Brain microvascular endothelial cell (primary cell): ENCODE results near the gene PRKN.

Experiments used
- DNase-seq: peaks from one replicate; pipeline ENCODE4 v3.0.0-alpha.2; 2020
- H3K27ac ChIP-seq: fragments of 250-450 bp; sonication (Bioruptor Pico); 2 replicates; pipeline ENCODE4 v1.5.1; 2020; ENCODE audit warnings: mild to moderate bottlenecking, moderate library complexity
- H3K27me3 ChIP-seq: fragments of 250-450 bp; sonication (Bioruptor Pico); replicated peaks from 2 replicates; pipeline ENCODE4 v1.5.1; 2020; ENCODE audit warnings: mild to moderate bottlenecking
- H3K36me3 ChIP-seq: fragments of 250-450 bp; sonication (Bioruptor Pico); replicated peaks from 2 replicates; pipeline ENCODE4 v1.5.1; 2020; ENCODE audit warnings: mild to moderate bottlenecking
- H3K4me3 ChIP-seq: 2 replicates; pipeline ENCODE4 v1.5.1; 2011; ENCODE audit warnings: low read depth, mild to moderate bottlenecking, control low read depth, low read length, moderate library complexity
- in situ Hi-C: cut with HindIII; loops from 2 replicates; pipeline ENCODE4 v1.10.0; 2017; ENCODE audit warnings: low sequenced_read_pairs, low pct_ligation_motif_present
- TF ChIP-seq, protein P1 (sequence below): IDR thresholded peaks from 2 replicates; pipeline ENCODE4 v1.5.1; 2011; ENCODE audit warnings: low read depth, mild to moderate bottlenecking, moderate library complexity, low read length, control low read depth, inconsistent platforms; ENCODE audit errors: missing control alignments

Gene PRKN

GRCh38 chr6:162459985-162460384, 267.6 kb downstream of the PRKN start:
- in situ Hi-C loops, result no loop called here
- no peaks in the 10 kb centered on the region for H3K36me3 ChIP-seq
- TF ChIP-seq, protein P1, sequence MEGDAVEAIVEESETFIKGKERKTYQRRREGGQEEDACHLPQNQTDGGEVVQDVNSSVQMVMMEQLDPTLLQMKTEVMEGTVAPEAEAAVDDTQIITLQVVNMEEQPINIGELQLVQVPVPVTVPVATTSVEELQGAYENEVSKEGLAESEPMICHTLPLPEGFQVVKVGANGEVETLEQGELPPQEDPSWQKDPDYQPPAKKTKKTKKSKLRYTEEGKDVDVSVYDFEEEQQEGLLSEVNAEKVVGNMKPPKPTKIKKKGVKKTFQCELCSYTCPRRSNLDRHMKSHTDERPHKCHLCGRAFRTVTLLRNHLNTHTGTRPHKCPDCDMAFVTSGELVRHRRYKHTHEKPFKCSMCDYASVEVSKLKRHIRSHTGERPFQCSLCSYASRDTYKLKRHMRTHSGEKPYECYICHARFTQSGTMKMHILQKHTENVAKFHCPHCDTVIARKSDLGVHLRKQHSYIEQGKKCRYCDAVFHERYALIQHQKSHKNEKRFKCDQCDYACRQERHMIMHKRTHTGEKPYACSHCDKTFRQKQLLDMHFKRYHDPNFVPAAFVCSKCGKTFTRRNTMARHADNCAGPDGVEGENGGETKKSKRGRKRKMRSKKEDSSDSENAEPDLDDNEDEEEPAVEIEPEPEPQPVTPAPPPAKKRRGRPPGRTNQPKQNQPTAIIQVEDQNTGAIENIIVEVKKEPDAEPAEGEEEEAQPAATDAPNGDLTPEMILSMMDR, result no peak

GRCh38 chr6:162450358-162450757, 277.2 kb downstream of the PRKN start:
- in situ Hi-C loops, result no loop called here
- no peak for DNase-seq
- Histone ChIP-seq H3K4me3 (no peak overlapping the region), H3K36me3 (no peaks in the 10 kb centered on the region), H3K27me3 (no peaks in the 10 kb centered on the region), H3K27ac (no peak overlapping the region)
- TF ChIP-seq, protein P1, result no peak

More at GRCh38 chr6:162459985-162460384, 267.6 kb downstream of the PRKN start:
- no peak overlapping the region for H3K4me3 ChIP-seq
- no peaks in the 10 kb centered on the region for H3K27me3 ChIP-seq
- H3K27ac ChIP-seq, result no peak overlapping the region
- no peak for DNase-seq

GRCh38 chr6:162448294-162448693, 279.3 kb downstream of the PRKN start:
- DNase-seq, result no peak
- Histone ChIP-seq H3K27me3 (no peaks in the 10 kb centered on the region), H3K4me3 (no peak overlapping the region), H3K27ac (no peak overlapping the region), H3K36me3 (no peaks in the 10 kb centered on the region)
- TF ChIP-seq, protein P1, result no peak
- in situ Hi-C loops, result no loop called here

GRCh38 chr6:162443101-162443500, 284.5 kb downstream of the PRKN start:
- H3K27me3 ChIP-seq, result no peaks in the 10 kb centered on the region
- TF ChIP-seq, protein P1, result no peak
- H3K36me3 ChIP-seq, result no peaks in the 10 kb centered on the region
- in situ Hi-C loops, result no loop called here
- DNase-seq, result no peak
- no peak overlapping the region for H3K27ac ChIP-seq
- no peak overlapping the region for H3K4me3 ChIP-seq

DNA sequence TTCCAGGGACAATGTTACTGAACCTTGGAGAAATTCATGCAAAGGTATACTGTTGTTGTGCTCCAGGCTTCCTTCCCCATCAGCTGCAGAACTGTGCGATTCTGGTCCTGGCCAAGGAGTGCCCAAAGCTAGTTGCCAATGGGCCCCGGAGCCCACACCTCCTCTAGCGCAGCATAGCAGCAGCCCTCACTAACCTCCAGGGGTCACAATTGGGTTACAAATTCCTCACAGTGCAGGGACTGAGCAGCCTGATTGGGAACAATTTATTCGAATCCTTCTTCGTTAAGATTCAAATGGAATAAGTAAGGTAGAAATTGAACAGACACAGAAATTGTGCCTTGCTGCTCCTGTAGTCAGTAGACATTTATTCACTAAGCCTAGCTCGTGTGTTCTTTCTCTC, 284.9 kb downstream of the PRKN start:
- in situ Hi-C loops, result no loop called here
- DNase-seq, result no peak
- H3K27me3 ChIP-seq, result no peaks in the 10 kb centered on the region
- TF ChIP-seq, protein P1, result peak; percentile 19
- H3K36me3 ChIP-seq, result no peaks in the 10 kb centered on the region
- no peak overlapping the region for H3K4me3 ChIP-seq
- H3K27ac ChIP-seq, result no peak overlapping the region

GRCh38 chr6:162441991-162442390, 285.6 kb downstream of the PRKN start:
- H3K27me3 ChIP-seq, result no peaks in the 10 kb centered on the region
- in situ Hi-C loops, result no loop called here
- TF ChIP-seq, protein P1, result no peak
- no peak overlapping the region for H3K4me3 ChIP-seq
- no peaks in the 10 kb centered on the region for H3K36me3 ChIP-seq
- no peak for DNase-seq
- no peak overlapping the region for H3K27ac ChIP-seq
